GM19324 (cell line): ENCODE measurements around the gene CDHR5.

Experiments
- ATAC-seq: cut with Tn5 transposase; IDR thresholded peaks from one replicate; pipeline ENCODE4 v1.9.1; 2021; ENCODE audit warnings: mild to moderate bottlenecking, moderate library complexity; ENCODE audit not compliant: unreplicated experiment, low FRiP score

CDHR5 gene

GRCh38 chr11:573146-573759 lies 51.5 kb downstream of the CDHR5 start:
- no peak for ATAC-seq

GRCh38 chr11:571802-572185 lies 53.0 kb downstream of the CDHR5 start:
- no peak for ATAC-seq

- no peak for ATAC-seq
Observed at GRCh38 chr11:569158-569885, 55.4 kb downstream of the CDHR5 start.

- ATAC-seq = peak; percentile 83
Observed at GRCh38 chr11:568306-569157, 56.2 kb downstream of the CDHR5 start.

GRCh38 chr11:567629-568292 lies 57.0 kb downstream of the CDHR5 start:
- ATAC-seq = no peak

GRCh38 chr11:567011-567628 lies 57.6 kb downstream of the CDHR5 start:
- ATAC-seq = no peak
